ENCODE results near the gene MINDY4.

MINDY4 gene

GRCh38 chr7:30771174-30771879 is at the start of gene MINDY4:
Gene MINDY4 (plus strand): TSS chr7:30771417. CDS start chr7:30771494, 77 bp downstream.
- peak; percentile 48 for DNase-seq (ENCODE audit: low read depth, low spot score)

- no peak for DNase-seq (ENCODE audit: low read depth, low spot score)
Measured at GRCh38 chr7:30722187-30722586, 49.0 kb upstream of the MINDY4 start.

GRCh38 chr7:30722671-30723070 is 48.5 kb upstream of the MINDY4 start:
- DNase-seq (ENCODE audit: low read depth, low spot score): no peak

- no peak for DNase-seq (ENCODE audit: low read depth, low spot score)
Measured at GRCh38 chr7:30723776-30724175, 47.4 kb upstream of the MINDY4 start.

GRCh38 chr7:30726296-30727006 is 44.8 kb upstream of the MINDY4 start:
- DNase-seq (ENCODE audit: low read depth, low spot score): no peak

GRCh38 chr7:30727061-30727945 is 43.9 kb upstream of the MINDY4 start:
- no peak for DNase-seq (ENCODE audit: low read depth, low spot score)

GRCh38 chr7:30728591-30729100 is 42.6 kb upstream of the MINDY4 start:
- DNase-seq (ENCODE audit: low read depth, low spot score): no peak

GRCh38 chr7:30729642-30730041 is 41.6 kb upstream of the MINDY4 start:
- no peak for DNase-seq (ENCODE audit: low read depth, low spot score)

- no peak for DNase-seq (ENCODE audit: low read depth, low spot score)
Measured at GRCh38 chr7:30730097-30730496, 41.1 kb upstream of the MINDY4 start.

GRCh38 chr7:30730996-30731395 is 40.2 kb upstream of the MINDY4 start:
- no peak for DNase-seq (ENCODE audit: low read depth, low spot score)

- DNase-seq (ENCODE audit: low read depth, low spot score): no peak
Measured at GRCh38 chr7:30731581-30731980, 39.6 kb upstream of the MINDY4 start.

GRCh38 chr7:30732606-30733005 is 38.6 kb upstream of the MINDY4 start:
- no peak for DNase-seq (ENCODE audit: low read depth, low spot score)

GRCh38 chr7:30733216-30733615 is 38.0 kb upstream of the MINDY4 start:
- DNase-seq (ENCODE audit: low read depth, low spot score): no peak

- DNase-seq (ENCODE audit: low read depth, low spot score): no peak
Measured at GRCh38 chr7:30733691-30734090, 37.5 kb upstream of the MINDY4 start.

- no peak for DNase-seq (ENCODE audit: low read depth, low spot score)
Measured at GRCh38 chr7:30734497-30734896, 36.7 kb upstream of the MINDY4 start.

GRCh38 chr7:30735631-30736030 is 35.6 kb upstream of the MINDY4 start:
- no peak for DNase-seq (ENCODE audit: low read depth, low spot score)

GRCh38 chr7:30736291-30736690 is 34.9 kb upstream of the MINDY4 start:
- DNase-seq (ENCODE audit: low read depth, low spot score): no peak

GRCh38 chr7:30738026-30738915 is 32.9 kb upstream of the MINDY4 start:
- no peak for DNase-seq (ENCODE audit: low read depth, low spot score)

- DNase-seq (ENCODE audit: low read depth, low spot score): no peak
Measured at GRCh38 chr7:30739691-30740090, 31.5 kb upstream of the MINDY4 start.

GRCh38 chr7:30740417-30741181 is 30.6 kb upstream of the MINDY4 start:
- DNase-seq (ENCODE audit: low read depth, low spot score): no peak

All from iPS DF 19.7 (cell line).